AG09319 (cell line): ENCODE results near the gene SRP54.

Experiments used
- DNase-seq: peaks from one replicate; pipeline ENCODE4 v3.0.0-alpha.2; 2010; ENCODE audit warnings: low read depth; ENCODE audit errors: extremely low read depth
- CTCF ChIP-seq: IDR thresholded peaks from 2 replicates; pipeline ENCODE4 v1.5.1; 2011; ENCODE audit warnings: low read depth, mild to moderate bottlenecking, inconsistent platforms, low read length, moderate library complexity

The SRP54 gene

GRCh38 chr14:34982421-34983147 lies at the start of gene SRP54:
Gene SRP54 (plus strand): TSS chr14:34982992. CDS start chr14:34996710, 13,718 bp downstream.
- peak; percentile 13 for TF ChIP-seq CTCF
- DNase-seq = peak; percentile 96

- TF ChIP-seq CTCF = no peak
- no peak for DNase-seq
Measured at GRCh38 chr14:34933301-34933700, 49.5 kb upstream of the SRP54 start.

GRCh38 chr14:34935488-34935887 lies 47.3 kb upstream of the SRP54 start:
- no peak for TF ChIP-seq CTCF
- DNase-seq = no peak

- no peak for DNase-seq
- TF ChIP-seq CTCF = no peak
Measured at GRCh38 chr14:34937442-34937841, 45.4 kb upstream of the SRP54 start.

GRCh38 chr14:34937876-34938275 lies 44.9 kb upstream of the SRP54 start:
- TF ChIP-seq CTCF = no peak
- DNase-seq = no peak

GRCh38 chr14:34943506-34943905 lies 39.3 kb upstream of the SRP54 start:
- TF ChIP-seq CTCF = no peak
- DNase-seq = no peak

GRCh38 chr14:34944744-34945143 lies 38.0 kb upstream of the SRP54 start:
- TF ChIP-seq CTCF = no peak
- DNase-seq = no peak
